Sigmoid colon (tissue), 4 donors: Measurements from ENCODE around the gene ACTN2.

ENCODE experiments used
- CTCF ChIP-seq, 4 experiments: fragments of 450-650 bp in 3 of 4; fragments of 200-600 bp in 1 of 4; IDR thresholded peaks; one replicate each; pipeline ENCODE4 v1.5.1; 2016 to 2019; ENCODE audit warnings: antibody characterized with exemption in 4 of 4, mild to moderate bottlenecking in 3 of 4, moderate library complexity in 2 of 4
- POLR2A ChIP-seq, 2 donors: fragments of 450-650 bp; IDR thresholded peaks; one replicate each; pipeline ENCODE4 v1.6.1; 2016; ENCODE audit warnings: antibody characterized with exemption in 2 of 2, mild to moderate bottlenecking in 2 of 2, moderate library complexity in 2 of 2
- POLR2AphosphoS5 ChIP-seq, 4 donors: sonication (generic); formaldehyde crosslinking; IDR thresholded peaks; one replicate each; pipeline ENCODE4 v1.6.1; 2017; ENCODE audit warnings: antibody characterized with exemption in 4 of 4

GRCh38 chr1:236809148-236809547 is 122.8 kb downstream of the ACTN2 start:
- TF ChIP-seq CTCF (IDR thresholded peaks at IDR 0.05) (no peak), POLR2AphosphoS5 (IDR thresholded peaks at IDR 0.05) (no peak), POLR2A (IDR thresholded peaks at IDR 0.05) (no peak)
